Tibial nerve (tissue), 4 donors: ENCODE data around the gene C3. TPM values are rescaled to one million over a fixed set of nuclear protein-coding genes. Genes with fewer than 3 reads are reported as not detected.

Source experiments
- DNase-seq, 2 donors: peaks; one replicate each; pipeline ENCODE4 v3.0.0-alpha.2; 2019; ENCODE audit warnings: low spot score in 2 of 2
- H3K27ac ChIP-seq, 4 donors: fragments of 200-600 bp; sonication (generic) in 3 of 4; one replicate each; pipeline ENCODE4 v1.5.1; 2017 to 2019; ENCODE audit warnings: mild to moderate bottlenecking in 1 of 4
- H3K27me3 ChIP-seq, 2 donors: fragments of 200-600 bp; sonication (generic) in 1 of 2; one replicate each; pipeline versions ENCODE4 v1.5.1 to v1.6.0; 2017 to 2019
- H3K36me3 ChIP-seq, 3 donors: fragments of 200-600 bp; sonication (generic); one replicate each; pipeline ENCODE4 v1.5.1; 2018 to 2019
- H3K4me1 ChIP-seq, 4 donors: fragments of 200-600 bp; sonication (generic) in 3 of 4; one replicate each; pipeline ENCODE4 v1.5.1; 2017 to 2019
- H3K4me3 ChIP-seq, 4 donors: fragments of 200-600 bp; sonication (generic) in 3 of 4; one replicate each; pipeline ENCODE4 v1.5.1; 2017 to 2019; ENCODE audit warnings: mild to moderate bottlenecking in 1 of 4, moderate library complexity in 1 of 4
- H3K9me3 ChIP-seq, 4 donors: fragments of 200-600 bp; sonication (generic) in 3 of 4; one replicate each; pipeline ENCODE4 v1.5.1; 2017 to 2019
- CTCF ChIP-seq, 5 experiments: fragments of 200-600 bp in 3 of 5; fragments of 450-650 bp in 2 of 5; sonication (generic) in 3 of 5; IDR thresholded peaks; one replicate each; pipeline ENCODE4 v1.5.1; 2016 to 2019; ENCODE audit warnings: antibody characterized with exemption in 5 of 5, mild to moderate bottlenecking in 3 of 5, moderate library complexity in 2 of 5
- EP300 ChIP-seq, 2 donors: sonication (generic); formaldehyde crosslinking; IDR thresholded peaks; one replicate each; pipeline ENCODE4 v1.6.1; 2017; ENCODE audit warnings: antibody characterized with exemption in 2 of 2, mild to moderate bottlenecking in 1 of 2
- POLR2A ChIP-seq, 2 donors: fragments of 450-650 bp; IDR thresholded peaks; one replicate each; pipeline ENCODE4 v1.6.1; 2017; ENCODE audit warnings: antibody characterized with exemption in 2 of 2, mild to moderate bottlenecking in 2 of 2, moderate library complexity in 2 of 2
- WGBS, 2 donors: methylation state at CpG; one replicate each; pipeline ENCODE4 v1.1.5; 2018; 5-methylcytosine and 5-hydroxymethylcytosine counted together
- total RNA-seq, 4 donors: library from RNA; depleted of rRNA; stranded (reverse); fragments of >200 nt; gene quantifications; one replicate each; pipeline ENCODE4 v1.1.0, GENCODE V29; 2016

The C3 gene
- total RNA-seq, 4 donors from 2014 or later = 256 to 1,128 (median 733) TPM

- Histone ChIP-seq H3K27ac (peak overlapping the region in 1 of 4 donors; percentile 44), H3K4me1 (peaks cover 0 to 47% (median 10%) of the 10 kb centered on the region in 4 donors), H3K27me3 (no peaks in the 10 kb centered on the region), H3K9me3 (no peaks in the 10 kb centered on the region), H3K36me3 (no peaks in the 10 kb centered on the region), H3K4me3 (peak overlapping the region in 2 of 4 donors; percentile 12 to 46)
- 85 to 89% methylated on average over 3 of the region's 3 CpGs for WGBS, 2 donors
- TF ChIP-seq POLR2A (IDR thresholded peaks at IDR 0.05) = no peak
- TF ChIP-seq EP300 (IDR thresholded peaks at IDR 0.05) = no peak
- no peak for TF ChIP-seq CTCF (IDR thresholded peaks at IDR 0.05)
- no peak for DNase-seq
Measured at GRCh38 chr19:6719992-6720368, 470 bp downstream of the C3 start.

GRCh38 chr19:6719540-6719861, 949 bp downstream of the C3 start:
- H3K27ac ChIP-seq = no peak overlapping the region
- H3K4me1 ChIP-seq = peaks cover 0 to 45% (median 10%) of the 10 kb centered on the region in 4 donors
- H3K27me3 ChIP-seq = no peaks in the 10 kb centered on the region
- TF ChIP-seq EP300 (IDR thresholded peaks at IDR 0.05) (no peak), POLR2A (IDR thresholded peaks at IDR 0.05) (no peak), CTCF (IDR thresholded peaks at IDR 0.05) (no peak)
- H3K9me3 ChIP-seq = no peaks in the 10 kb centered on the region
- DNase-seq = no peak
- WGBS, 2 donors = 84 to 89% methylated on average over 6 of the region's 6 CpGs
- no peaks in the 10 kb centered on the region for H3K36me3 ChIP-seq
- H3K4me3 ChIP-seq = peak overlapping the region in 2 of 4 donors; percentile 15 to 46

- WGBS, 2 donors = 75 to 77% methylated on average over 18 to 21 of the region's 21 CpGs
- TF ChIP-seq EP300 (IDR thresholded peaks at IDR 0.05) = no peak
- TF ChIP-seq CTCF (IDR thresholded peaks at IDR 0.05) = no peak
- TF ChIP-seq POLR2A (IDR thresholded peaks at IDR 0.05) = no peak
- H3K4me1 ChIP-seq = peaks cover 0 to 43% (median 10%) of the 10 kb centered on the region in 4 donors
- no peaks in the 10 kb centered on the region for H3K36me3 ChIP-seq
- peak overlapping the region in 2 of 4 donors; percentile 15 to 46 for H3K4me3 ChIP-seq
- no peak overlapping the region for H3K27ac ChIP-seq
- H3K9me3 ChIP-seq = no peaks in the 10 kb centered on the region
- H3K27me3 ChIP-seq = no peaks in the 10 kb centered on the region
- DNase-seq = no peak
Measured at GRCh38 chr19:6718741-6719539, 1.5 kb downstream of the C3 start.

GRCh38 chr19:6718111-6718740, 2.2 kb downstream of the C3 start:
- no peak for DNase-seq
- no peaks in the 10 kb centered on the region for H3K27me3 ChIP-seq
- H3K4me3 ChIP-seq = no peak overlapping the region
- no peaks in the 10 kb centered on the region for H3K9me3 ChIP-seq
- H3K36me3 ChIP-seq = no peaks in the 10 kb centered on the region
- H3K27ac ChIP-seq = no peak overlapping the region
- TF ChIP-seq POLR2A (IDR thresholded peaks at IDR 0.05) = no peak
- no peak for TF ChIP-seq CTCF (IDR thresholded peaks at IDR 0.05)
- no peak for TF ChIP-seq EP300 (IDR thresholded peaks at IDR 0.05)
- H3K4me1 ChIP-seq = peaks cover 0 to 36% (median 10%) of the 10 kb centered on the region in 4 donors
- 65 to 67% methylated on average over 23 of the region's 23 CpGs for WGBS, 2 donors

GRCh38 chr19:6717441-6717971, 2.9 kb downstream of the C3 start:
- TF ChIP-seq POLR2A (IDR thresholded peaks at IDR 0.05) (no peak), CTCF (IDR thresholded peaks at IDR 0.05) (no peak), EP300 (IDR thresholded peaks at IDR 0.05) (no peak)
- Histone ChIP-seq H3K9me3 (no peaks in the 10 kb centered on the region), H3K4me1 (peaks cover 0 to 28% (median 6%) of the 10 kb centered on the region in 4 donors), H3K27ac (no peak overlapping the region), H3K27me3 (no peaks in the 10 kb centered on the region), H3K36me3 (peaks cover 0 to 6% (median 0%) of the 10 kb centered on the region in 3 donors), H3K4me3 (no peak overlapping the region)
- 80 to 81% methylated on average over 4 of the region's 4 CpGs for WGBS, 2 donors
- no peak for DNase-seq
